NOMO-1 treated with DMSO at 0.1 percent for 48 hours (cell line): ENCODE measurements around the gene WRAP73.
"Not testable (repeated sequence)": the region's sequence is repeated elsewhere in the genome, so short reads cannot be mapped to it uniquely, and the experiment has no call there.

Experiments
- DNase-seq: peaks from one replicate; lab custom pipeline; 2025; ENCODE audit not compliant: unreplicated experiment; lab: John Stamatoyannopoulos, UW

Gene WRAP73

DNA sequence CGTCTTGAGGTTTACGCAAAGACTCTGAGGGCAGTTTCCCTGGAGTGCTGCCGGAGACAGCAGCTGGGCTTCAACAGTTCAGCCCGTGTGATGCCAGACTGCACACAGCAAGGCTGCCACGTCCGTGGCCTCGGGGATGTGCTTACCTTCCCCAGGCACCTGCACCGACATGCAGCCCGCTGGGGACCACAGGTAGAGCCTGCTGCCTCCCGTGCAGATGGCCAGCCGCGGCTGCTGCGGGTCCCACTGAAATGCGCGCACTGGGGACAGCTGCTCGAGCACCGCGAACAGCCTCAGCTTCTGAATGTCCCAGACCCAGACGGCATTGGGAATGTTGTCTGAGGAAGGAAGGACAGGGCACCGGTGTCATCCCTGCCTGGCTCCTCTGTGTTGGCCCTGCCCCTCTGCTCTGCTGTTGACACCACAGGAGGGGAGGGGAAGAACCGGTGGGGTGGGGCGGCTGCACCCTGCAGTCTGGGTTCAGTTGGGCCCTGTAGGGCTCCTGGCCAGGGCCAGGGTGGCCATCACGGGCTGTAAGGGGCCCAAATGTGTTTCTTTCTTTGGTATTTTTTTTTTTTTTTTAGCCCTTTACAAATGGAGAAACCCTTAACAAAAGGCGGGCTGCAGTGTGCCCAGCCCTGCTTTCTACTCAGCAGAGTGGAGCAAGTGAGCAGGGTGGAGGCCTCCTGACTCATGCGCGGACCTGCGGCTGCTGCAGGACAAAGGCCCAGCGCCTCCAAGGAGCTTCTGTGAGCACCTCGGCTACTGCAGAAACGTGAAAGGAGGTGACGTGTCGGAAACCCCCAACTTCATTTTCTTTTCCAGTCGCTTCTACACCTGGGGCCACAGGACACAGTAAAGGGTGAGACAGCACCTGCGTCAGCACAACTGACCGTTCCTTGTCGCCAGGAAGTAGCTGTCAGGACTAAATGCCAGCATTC is 18.3 kb downstream of the WRAP73 start:
- DNase-seq: no peak

DNA sequence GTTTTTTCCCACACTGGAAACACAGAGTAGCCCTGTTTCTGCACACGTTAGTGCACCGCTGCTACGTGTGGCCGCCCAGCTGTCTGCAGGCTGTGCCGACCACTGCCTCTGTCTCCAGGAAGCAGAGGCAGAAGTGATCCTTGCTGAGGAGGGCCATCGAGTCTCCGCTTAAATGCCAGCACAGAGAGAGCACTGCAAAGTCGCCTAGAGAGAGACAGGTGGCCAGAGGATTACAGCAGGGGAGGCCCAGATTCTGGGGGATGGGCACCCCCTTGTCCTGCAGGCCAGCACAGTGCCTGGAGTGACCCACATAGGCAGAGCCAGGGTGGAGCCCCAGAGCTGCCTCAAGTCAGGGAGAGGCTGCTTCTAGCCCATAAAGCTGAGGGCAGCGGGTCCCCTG is 19.0 kb downstream of the WRAP73 start:
- DNase-seq: no peak

DNA sequence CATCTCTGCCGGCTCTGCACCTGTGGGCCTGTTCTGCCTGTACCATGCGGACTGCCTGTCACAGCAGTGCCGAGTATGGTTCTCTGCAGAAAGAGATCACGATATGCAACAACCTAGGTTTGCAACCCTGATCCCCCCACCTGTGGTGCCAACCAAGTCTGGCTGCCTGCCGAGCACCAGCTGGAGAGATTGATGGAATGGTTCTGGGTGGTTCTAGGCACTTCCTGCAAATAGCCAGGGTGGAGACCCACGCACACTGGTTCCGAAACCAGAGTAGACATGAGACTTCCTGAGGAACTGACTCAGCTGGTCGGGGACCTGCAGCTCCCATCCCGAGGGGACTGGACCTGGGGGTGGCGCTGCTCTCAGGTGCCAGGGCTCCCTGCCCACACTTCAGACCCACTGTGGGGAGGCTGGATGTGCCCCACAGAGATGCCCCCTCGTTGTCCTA is 19.7 kb downstream of the WRAP73 start:
- DNase-seq: no peak

DNA sequence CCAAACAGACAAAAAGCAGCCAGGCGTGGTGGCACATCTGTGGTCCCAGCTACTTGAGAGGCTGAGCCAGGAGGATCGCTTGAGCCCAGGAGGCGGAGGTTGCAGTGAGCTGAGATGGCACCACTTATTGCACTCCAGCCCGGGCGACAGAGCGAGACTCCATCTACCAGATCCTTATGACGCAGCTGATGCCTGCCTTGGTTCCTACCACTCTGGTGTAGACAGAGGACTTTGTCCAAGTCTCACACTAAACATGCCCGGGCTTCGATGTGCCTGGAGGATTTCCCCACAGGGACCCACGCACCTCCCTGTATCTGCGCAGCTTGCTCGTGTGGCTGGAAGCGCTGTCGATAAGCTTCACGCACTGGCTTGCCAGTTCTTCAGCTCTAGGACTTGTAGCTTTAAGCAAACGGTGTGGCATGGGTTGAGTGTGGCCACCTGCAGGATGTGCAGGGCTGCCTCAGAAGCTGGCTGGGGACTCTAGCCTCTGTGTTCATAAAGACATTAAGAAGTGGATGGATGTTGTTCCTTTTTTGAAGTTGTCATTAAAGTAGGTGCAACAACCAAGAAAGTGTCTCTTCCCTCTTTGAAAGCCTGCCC is 20.2 kb downstream of the WRAP73 start:
- DNase-seq: no peak

DNA sequence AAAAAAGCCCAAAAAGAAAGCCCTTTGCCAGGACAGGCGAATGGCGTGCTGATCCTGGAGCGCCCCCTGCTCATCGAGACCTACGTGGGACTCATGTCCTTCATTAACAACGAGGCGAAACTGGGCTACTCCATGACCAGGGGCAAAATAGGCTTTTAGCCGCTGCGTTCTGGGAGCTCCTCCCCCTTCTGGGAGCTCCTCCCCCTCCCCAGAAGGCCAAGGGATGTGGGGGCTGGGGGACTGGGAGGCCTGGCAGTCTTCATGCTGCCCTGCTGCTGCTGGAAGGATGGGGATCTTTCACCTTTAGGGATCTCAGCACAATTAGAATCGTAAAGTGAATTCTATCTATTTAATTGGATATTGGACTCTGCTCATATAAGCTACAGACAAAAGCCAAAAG is 21.5 kb downstream of the WRAP73 start:
- no peak for DNase-seq

DNA sequence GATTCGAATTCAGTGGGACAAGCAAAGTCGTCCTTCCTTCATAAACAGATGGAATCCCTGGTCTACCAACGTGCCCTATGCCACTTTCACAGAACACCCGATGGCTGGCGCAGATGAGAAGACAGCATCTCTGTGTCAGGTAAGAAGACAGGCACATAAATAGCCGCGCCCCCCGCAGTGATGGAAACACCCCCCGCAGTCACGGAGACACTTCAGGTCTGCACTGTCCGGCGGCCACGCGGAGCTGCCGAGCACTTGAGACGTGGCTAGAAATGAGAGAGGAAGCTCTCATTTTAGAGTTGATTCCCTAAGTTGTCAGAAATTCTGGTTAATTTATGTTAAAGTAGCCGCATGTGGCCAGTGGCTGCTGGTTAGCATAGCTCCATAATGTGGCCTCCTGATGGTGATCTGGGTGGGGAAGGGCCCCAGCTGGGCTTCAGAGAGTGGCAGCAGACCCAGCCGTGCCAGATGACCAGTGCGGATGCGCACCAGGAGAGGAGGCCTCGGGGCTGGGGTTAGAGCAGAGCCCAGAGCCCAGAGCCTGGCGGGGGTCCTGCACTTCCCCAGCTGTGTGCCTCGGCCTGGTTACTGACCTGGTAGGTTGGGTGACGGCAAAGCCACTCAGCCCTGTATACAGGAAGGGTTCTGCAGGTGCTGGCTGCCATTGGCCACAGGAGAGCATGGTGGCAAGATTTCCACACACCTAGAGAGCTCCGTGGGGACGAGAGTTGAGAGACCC is 22.2 kb downstream of the WRAP73 start:
- no peak for DNase-seq

DNA sequence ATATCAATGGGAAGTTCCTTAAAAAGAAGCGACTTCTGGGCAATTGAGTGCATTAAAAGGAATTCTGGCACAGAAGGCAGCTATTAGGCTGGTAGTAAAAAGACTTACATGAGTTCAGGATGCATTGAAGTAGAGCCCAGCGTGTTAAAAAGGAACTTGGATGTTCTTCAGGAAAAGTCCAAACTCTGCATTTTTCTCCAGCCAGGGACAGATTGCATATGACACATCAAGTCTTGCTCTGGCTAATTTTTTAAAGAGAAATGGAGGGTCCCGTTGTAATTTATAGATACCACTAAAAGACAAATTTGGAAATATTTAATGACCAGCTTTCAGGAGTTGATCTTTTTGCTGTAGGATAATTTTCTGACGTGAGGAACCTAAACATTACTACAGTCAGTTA is 23.9 kb downstream of the WRAP73 start:
- DNase-seq: no peak

DNA sequence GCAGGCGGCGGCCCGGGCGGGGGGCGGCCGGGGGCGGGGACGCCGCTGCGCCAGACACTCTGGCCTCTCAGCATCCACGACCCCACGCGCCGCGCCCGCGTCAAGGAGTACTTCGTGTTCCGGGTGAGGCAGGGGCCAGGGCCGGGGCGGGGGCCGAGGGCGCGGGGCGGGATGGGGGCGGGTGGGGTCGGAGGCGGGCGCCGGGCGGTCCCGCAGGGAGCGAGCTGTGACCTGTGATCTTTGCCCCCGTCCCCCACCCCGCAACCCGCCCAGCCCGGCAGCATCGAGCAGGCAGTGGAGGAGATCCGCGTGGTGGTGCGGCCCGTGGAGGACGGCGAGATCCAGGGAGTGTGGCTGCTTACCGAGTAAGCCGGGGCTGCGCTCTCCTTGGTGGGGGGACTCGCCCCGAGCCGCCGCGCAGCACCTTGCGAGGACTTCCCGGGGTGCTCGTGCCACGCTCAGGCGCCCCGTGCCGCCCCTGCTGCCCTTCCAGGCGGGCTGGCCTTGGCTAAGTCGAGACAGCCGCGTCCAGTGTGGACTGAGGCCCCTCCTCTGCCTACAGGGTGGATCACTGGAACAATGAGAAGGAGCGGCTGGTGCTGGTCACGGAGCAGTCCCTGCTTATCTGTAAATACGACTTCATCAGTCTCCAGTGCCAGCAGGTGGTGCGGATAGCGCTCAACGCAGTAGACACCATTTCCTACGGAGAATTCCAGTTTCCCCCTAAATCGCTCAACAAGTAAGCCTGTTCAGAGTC is 24.6 kb downstream of the WRAP73 start:
- DNase-seq: no peak

DNA sequence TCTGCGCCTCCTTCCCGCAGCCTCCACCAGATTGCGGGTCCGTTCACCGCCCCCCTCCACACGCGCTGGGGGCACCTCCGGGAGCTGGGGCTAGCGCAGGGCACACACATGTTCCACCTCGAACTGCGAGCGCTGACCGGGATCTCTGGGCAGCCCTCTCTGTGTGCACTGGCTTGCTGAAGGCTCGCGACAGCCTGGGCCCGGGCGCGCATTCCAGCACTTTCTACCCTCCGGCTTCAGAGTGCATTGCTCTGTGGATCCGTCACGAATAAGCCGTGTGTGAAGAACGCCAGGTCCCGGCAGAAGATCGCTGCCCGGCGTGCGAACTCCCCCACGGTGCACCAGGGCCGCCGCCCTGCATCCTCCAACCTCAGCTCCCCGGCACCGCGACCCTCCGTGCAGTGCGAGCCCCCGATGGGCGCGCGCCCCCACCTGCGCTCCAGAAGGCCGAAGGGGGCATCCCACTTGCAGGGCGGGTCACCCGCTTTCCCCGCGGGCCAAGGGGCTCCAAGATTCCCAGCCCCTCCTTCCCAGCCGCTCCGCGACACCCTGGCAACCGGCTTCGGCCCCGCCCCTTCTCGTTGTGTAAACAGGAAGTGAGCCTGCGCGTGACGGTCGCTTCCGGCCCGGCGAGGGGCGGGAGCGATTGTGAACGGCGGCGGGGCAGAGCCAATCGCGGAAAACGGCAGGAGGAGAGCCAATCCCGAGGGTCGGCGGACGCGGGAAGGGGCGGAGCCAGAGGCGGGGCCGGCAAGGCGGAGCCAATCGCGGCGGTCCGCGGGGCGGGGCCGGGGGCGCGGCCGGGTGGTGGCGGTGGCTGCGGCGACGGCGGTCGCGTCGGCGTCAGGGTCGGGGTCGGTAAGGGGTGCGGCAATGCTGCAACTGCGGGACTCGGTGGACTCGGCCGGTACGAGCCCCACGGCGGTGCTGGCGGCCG is 25.4 kb downstream of the WRAP73 start, which contains the start of gene TPRG1L:
TPRG1L (plus strand) TSS at position 816 of the 937 bp plus-strand sequence; CDS start at position 874, 58 bp downstream.
- DNase-seq: peak; percentile 96

DNA sequence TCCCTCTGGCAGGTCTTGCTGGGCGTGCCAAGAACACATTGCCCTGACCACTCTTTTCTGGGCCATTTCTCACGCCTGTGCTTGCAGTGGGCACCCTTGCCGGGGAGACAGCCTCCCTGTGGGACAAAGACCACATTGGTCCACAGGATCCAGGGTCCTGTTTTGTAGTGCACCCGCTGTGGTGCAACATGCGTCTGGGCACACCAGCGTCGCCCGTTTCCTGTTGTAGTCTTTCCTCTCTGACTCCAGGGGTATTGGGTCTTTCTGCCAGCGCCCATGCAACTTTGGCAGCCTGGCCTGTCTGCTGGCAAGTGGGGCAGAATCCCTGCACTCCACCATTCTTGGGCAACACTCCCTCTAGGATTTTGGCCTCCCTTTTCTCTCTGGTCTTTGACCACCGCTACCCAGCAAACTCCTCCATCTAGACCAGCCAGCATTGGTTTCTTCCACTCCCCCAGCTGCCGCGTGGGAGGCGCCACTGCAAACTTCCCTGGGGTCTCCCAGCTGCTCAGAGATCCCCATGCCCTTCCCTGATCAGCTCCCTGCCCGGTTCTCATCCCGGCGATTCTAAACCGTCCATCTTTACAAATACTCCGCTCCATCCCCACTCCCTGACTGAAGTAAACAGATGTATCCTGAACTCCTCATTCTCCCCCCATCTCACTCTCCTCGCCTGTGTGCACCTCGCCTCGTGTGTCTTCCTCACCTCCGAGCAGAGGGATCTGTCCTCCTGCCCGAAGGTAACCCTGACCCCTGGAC is 26.3 kb downstream of the WRAP73 start:
- DNase-seq: no peak

DNA sequence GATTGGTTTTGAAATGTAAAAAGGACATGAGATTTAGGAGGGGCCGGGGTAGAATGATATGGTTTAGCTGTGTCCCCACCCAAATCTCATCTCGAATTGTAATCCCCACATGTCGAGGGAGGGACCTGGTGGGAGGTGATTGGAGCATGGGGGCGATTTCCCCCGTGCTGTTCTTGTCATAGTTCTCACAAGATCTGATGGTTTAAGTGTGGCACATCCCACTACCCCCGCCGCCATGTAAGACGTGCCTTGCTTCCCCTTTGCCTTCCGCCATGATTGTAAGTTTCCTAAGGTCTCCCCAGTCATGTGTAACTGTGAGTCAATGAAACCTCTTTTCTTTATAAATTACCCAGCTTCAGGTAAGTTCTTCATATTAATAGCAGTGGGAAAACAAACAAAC is 27.8 kb downstream of the WRAP73 start:
- not testable (repeated sequence) for DNase-seq

DNA sequence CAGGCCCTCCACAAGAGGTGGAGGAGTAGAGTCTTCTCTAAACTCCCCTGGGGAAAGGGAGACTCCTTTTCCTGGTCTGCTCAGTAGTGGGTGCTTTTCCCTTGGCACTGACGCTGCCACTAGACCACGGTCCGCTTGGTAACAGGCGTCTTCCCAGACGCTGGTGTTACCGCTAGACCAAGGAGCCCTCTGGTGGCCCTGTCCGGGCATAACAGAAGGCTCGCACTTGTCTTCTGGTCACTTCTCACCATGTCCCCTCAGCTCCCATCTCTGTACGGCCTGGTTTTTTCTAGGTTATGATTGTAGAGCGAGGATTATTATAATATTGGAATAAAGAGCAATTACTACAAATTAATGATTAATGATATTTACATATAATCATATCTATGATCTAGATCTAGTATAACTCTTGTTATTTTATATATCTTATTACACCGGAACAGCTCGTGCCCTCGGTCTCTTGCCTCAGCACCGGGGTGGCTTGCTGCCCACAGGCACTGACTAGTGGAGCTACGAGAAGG is 28.7 kb downstream of the WRAP73 start:
- DNase-seq: not testable (repeated sequence)

DNA sequence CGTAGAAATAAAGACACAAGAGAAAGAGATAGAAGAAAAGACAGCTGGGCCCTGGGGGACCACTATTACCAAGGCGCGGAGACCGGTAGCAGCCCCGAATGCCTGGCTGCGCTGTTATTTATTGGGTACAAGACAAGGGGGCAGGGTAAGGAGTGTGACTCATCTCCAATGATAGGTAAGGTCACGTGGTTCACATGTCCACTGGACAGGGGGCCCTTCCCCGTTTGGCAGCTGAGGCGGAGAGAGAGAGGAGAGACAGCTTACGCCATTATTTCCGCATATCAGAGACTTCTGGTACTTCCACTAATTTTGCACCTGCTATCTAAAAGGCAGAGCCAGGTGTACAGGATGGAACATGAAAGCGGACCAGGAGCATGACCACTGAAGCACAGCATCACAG is 29.2 kb downstream of the WRAP73 start:
- DNase-seq: no peak

DNA sequence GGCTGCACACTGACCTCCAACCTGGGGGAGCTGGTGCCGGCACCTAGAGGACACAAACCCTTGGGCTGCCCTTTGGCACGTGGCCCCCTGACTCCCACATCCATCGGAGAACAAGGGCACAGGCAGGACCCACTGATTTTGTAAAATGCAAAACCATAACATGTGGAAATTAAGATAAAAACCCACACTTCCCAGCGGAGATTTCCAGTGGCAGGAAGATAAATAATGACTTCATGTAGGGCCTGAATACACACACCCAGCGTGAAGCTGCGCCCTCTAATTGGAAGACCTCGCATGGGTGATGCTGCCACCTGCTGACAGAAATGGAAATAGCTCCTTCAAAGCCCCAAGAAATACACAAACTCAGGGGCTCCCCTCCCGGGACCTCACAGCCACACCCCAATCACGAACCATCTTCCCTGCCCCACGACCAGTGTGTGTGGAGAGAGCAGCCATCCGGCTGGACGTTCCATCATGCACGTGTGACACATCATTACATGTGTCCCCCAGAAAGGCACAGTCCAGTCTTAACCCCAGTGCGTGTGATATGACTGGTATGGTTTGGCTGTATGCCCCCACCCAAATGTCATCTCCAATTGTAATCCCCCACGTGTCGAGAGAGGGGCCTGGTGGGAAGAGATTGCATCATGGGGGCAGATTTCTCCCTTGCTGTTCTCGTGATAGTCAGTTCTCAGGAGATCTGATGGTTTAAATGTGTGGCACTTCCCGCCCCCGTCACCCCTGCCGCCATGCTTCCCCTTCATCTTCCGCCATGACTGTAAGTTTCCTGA is 30.8 kb downstream of the WRAP73 start:
- peak; percentile 43 for DNase-seq

DNA sequence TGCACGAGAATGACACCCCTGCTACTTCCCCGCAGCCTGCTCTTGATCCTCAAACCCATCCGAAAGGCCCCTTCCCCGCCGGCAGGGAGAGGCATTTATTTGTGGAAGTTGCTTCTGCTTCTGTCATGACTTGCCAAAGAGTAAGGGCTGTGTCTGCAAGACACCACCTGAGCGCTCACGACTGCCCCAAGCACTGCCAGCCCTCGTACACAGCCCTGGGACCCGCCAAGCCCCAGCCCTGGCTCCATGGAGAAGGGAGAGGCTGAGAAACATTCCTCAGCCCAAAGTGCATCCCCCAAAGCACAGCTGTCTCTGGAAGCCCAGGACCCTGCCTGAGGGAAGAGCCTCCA is 31.4 kb downstream of the WRAP73 start:
- no peak for DNase-seq

DNA sequence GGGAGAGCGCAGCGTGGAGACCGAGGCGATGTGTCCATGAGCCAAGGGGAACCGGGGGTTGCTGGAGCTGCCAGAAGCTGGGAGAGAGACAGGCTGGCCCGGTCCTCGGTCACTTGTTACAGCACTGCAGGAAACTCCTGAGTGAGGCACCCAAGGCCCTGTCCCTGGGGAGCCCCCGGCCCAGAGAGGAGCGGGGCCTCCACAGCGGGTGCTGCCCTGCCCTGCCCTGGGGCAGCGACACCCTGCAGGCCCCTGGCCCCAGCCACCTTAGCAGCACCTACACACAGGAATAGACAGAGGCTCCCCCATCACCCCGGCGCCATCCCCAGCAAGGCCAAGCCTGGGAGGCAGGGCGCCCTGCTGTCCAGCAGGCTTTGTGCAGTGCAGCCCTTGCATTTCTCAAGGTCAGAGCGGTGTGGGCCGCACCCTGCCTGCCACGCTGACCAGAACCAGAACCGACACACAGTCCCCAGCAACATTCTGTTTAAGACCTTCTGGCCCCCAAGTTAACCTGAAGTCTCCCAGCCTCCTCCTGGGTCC is 32.0 kb downstream of the WRAP73 start:
- DNase-seq: no peak

DNA sequence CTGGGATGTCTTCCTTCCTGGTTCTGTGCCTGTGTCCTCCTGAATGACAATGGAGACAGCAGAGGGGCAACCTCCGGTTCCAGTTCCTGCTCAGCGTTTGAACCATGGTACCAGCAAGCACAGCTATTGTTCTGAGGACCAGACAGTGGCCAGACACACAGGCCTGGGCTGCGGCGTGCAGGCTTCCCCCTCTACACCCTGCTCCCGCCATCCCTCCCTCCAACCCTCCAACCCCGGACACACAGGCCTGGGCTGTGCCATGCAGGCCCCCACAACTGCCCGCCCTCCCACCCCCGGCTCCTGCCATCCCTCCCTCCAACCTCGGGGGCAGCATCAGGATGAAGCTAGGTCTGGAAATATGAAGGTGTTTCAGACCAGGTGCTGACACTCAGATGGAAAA is 33.0 kb downstream of the WRAP73 start:
- DNase-seq: no peak
